HepG2 (cell line): ENCODE measurements around the gene PLXNC1. TPM values are rescaled to one million over a fixed set of nuclear protein-coding genes. Genes with fewer than 3 reads are reported as not detected.

Experiments used
- ELF4 ChIP-seq: sonication (generic); formaldehyde crosslinking; IDR thresholded peaks from 2 replicates; pipeline ENCODE4 v1.5.0; 2020; ENCODE audit warnings: missing genetic modification reagents, mild to moderate bottlenecking, moderate library complexity, borderline replicate concordance
- EP300 ChIP-seq, 3 experiments: sonication (generic) in 1 of 3; formaldehyde crosslinking in 1 of 3; IDR thresholded peaks; 2 replicates each; pipeline versions ENCODE4 v1.5.1 to v1.6.1; 2011 to 2020; ENCODE audit warnings: low read depth in 2 of 3, low read length in 2 of 3, borderline replicate concordance in 1 of 3, improper control_type of control experiment in 1 of 3, mild to moderate bottlenecking in 1 of 3, missing genetic modification reagents in 1 of 3, moderate library complexity in 1 of 3
- FOSL1 ChIP-seq: sonication (generic); formaldehyde crosslinking; IDR thresholded peaks from 2 replicates; pipeline ENCODE4 v1.9.0; 2021; ENCODE audit warnings: missing genetic modification reagents, borderline replicate concordance
- HNF1A ChIP-seq, 2 experiments: sonication (generic) in 1 of 2; formaldehyde crosslinking in 1 of 2; IDR thresholded peaks; 2 replicates each; pipeline versions ENCODE4 v1.4.0 to v1.6.1; 2016 to 2020; ENCODE audit warnings: borderline replicate concordance in 1 of 2, low read depth in 1 of 2, mild to moderate bottlenecking in 1 of 2, missing genetic modification reagents in 1 of 2
- HNF4A ChIP-seq: sonication (generic); formaldehyde crosslinking; IDR thresholded peaks from 2 replicates; pipeline ENCODE4 v1.4.0; 2020; ENCODE audit warnings: missing genetic modification reagents
- JUNB ChIP-seq: sonication (generic); formaldehyde crosslinking; IDR thresholded peaks from 2 replicates; pipeline ENCODE4 v1.8.0; 2022; ENCODE audit warnings: missing genetic modification reagents, mild to moderate bottlenecking, borderline replicate concordance
- KLF9 ChIP-seq: IDR thresholded peaks from 2 replicates; pipeline ENCODE4 v1.6.1; 2016; ENCODE audit warnings: low read depth
- MEIS1 ChIP-seq: sonication (generic); formaldehyde crosslinking; IDR thresholded peaks from 2 replicates; pipeline ENCODE4 v1.9.0; 2021; ENCODE audit warnings: mild to moderate bottlenecking, missing genetic modification reagents, moderate library complexity, borderline replicate concordance
- PCBP2 ChIP-seq: fragments of 200-400 bp; formaldehyde crosslinking; optimal IDR thresholded peaks from 2 replicates; pipeline ENCODE3; 2018; ENCODE audit warnings: low read length, low read depth; ENCODE audit not compliant: poor library complexity, severe bottlenecking
- RBM22 ChIP-seq: fragments of 200-400 bp; formaldehyde crosslinking; optimal IDR thresholded peaks from 2 replicates; pipeline ENCODE3; 2017; ENCODE audit warnings: mild to moderate bottlenecking, low read length, moderate library complexity
- RORA ChIP-seq: sonication (generic); formaldehyde crosslinking; IDR thresholded peaks from 2 replicates; pipeline ENCODE4 v1.5.0; 2020; ENCODE audit warnings: mild to moderate bottlenecking, missing genetic modification reagents, moderate library complexity
- U2AF1 ChIP-seq: fragments of 200-400 bp; formaldehyde crosslinking; optimal IDR thresholded peaks from 2 replicates; pipeline ENCODE3; 2017; ENCODE audit warnings: mild to moderate bottlenecking, low read depth, low read length
- U2AF2 ChIP-seq: fragments of 200-400 bp; formaldehyde crosslinking; IDR thresholded peaks from 2 replicates; pipeline ENCODE4 v1.6.1; 2017; ENCODE audit warnings: low read depth, mild to moderate bottlenecking, low read length
- ZFP36L2 ChIP-seq: sonication (generic); formaldehyde crosslinking; IDR thresholded peaks from 2 replicates; pipeline ENCODE4 v1.4.0; 2020; ENCODE audit warnings: missing genetic modification reagents
- ZFP41 ChIP-seq: sonication (generic); formaldehyde crosslinking; IDR thresholded peaks from 2 replicates; pipeline ENCODE4 v1.4.0; 2020; ENCODE audit warnings: mild to moderate bottlenecking, missing genetic modification reagents, borderline replicate concordance
- ZFX ChIP-seq: sonication (generic); formaldehyde crosslinking; IDR thresholded peaks from 2 replicates; pipeline ENCODE4 v1.4.0; 2020; ENCODE audit warnings: mild to moderate bottlenecking, low read depth, missing genetic modification reagents, moderate library complexity
- ZNF256 ChIP-seq: sonication (generic); formaldehyde crosslinking; conservative IDR thresholded peaks from 2 replicates; pipeline ENCODE4 v1.4.0; 2020; ENCODE audit warnings: missing genetic modification reagents
- ZNF335 ChIP-seq: sonication (generic); formaldehyde crosslinking; IDR thresholded peaks from 2 replicates; pipeline ENCODE4 v1.4.0; 2020; ENCODE audit warnings: missing genetic modification reagents
- ZNF367 ChIP-seq: sonication (generic); formaldehyde crosslinking; IDR thresholded peaks from 2 replicates; pipeline ENCODE4 v1.4.0; 2020; ENCODE audit warnings: missing genetic modification reagents, borderline replicate concordance
- ZNF451 ChIP-seq: sonication (generic); formaldehyde crosslinking; IDR thresholded peaks from 2 replicates; pipeline ENCODE4 v1.5.0; 2020; ENCODE audit warnings: mild to moderate bottlenecking, missing genetic modification reagents
- ZNF512B ChIP-seq: sonication (generic); formaldehyde crosslinking; IDR thresholded peaks from 2 replicates; pipeline ENCODE4 v1.5.1; 2020; ENCODE audit warnings: missing genetic modification reagents, mild to moderate bottlenecking, borderline replicate concordance
- ZNF605 ChIP-seq: sonication (generic); formaldehyde crosslinking; IDR thresholded peaks from 2 replicates; pipeline ENCODE4 v1.8.0; 2022; ENCODE audit warnings: mild to moderate bottlenecking, missing genetic modification reagents
- polyA plus RNA-seq, 8 experiments: library from polyadenylated mRNA; depleted of rRNA in 3 of 8; stranded (reverse) in 7 of 8; unstranded in 1 of 8; fragments of >200 nt; fragmentation: Illumina TruSeq in 4 of 8; extraction: Trizol in 4 of 8; gene quantifications; 2 replicates each; pipeline versions ENCODE4 v1.2.1 to v1.2.3, GENCODE V29; 2011 to 2016; ENCODE audit warnings: low read depth in 4 of 8, missing spikeins in 1 of 8, mixed read lengths in 1 of 8; ENCODE audit not compliant: insufficient read depth in 1 of 8
- total RNA-seq, 5 experiments: library from RNA; depleted of rRNA; stranded (reverse); fragments of >200 nt; fragmentation: Illumina TruSeq; extraction: Trizol; gene quantifications; 2 replicates each; pipeline ENCODE4 v1.2.3, GENCODE V29; 2016; ENCODE audit warnings: low read depth in 1 of 5

PLXNC1 gene
- total and polyA plus RNA-seq, 2 of the 13 experiments (the other 11 are each of a cell fraction or from before 2014, with no cell fraction given) = 6.6 to 11.2 TPM

- peak in 1 of 2 experiments; percentile 64; a peak in 1 of 4 replicates for TF ChIP-seq EP300 (IDR thresholded peaks at IDR 0.05; ENCODE audit: low read depth in 2 of 2, low read length in 2 of 2)
- TF ChIP-seq EP300 (CRISPR knock-in tag; IDR thresholded peaks at IDR 0.05; ENCODE audit: borderline replicate concordance) = peak; percentile 9; the same call in 1 of the 2 replicates
- no peak for TF ChIP-seq ZFX (CRISPR knock-in tag)
- TF ChIP-seq ZNF256 = no peak
- TF ChIP-seq ZNF605 (CRISPR knock-in tag) = no peak
- TF ChIP-seq U2AF2 = no peak
- TF ChIP-seq RORA = no peak
- TF ChIP-seq MEIS1 (CRISPR knock-in tag) = no peak
- peak; percentile 53 for TF ChIP-seq HNF4A
- TF ChIP-seq HNF1A (IDR thresholded peaks at IDR 0.05; ENCODE audit: low read depth) = no peak
- TF ChIP-seq HNF1A (CRISPR knock-in tag; IDR thresholded peaks at IDR 0.05; ENCODE audit: borderline replicate concordance) = peak; percentile 42; the same call in 1 of the 2 replicates
- no peak for TF ChIP-seq RBM22
- TF ChIP-seq FOSL1 (CRISPR knock-in tag) = peak; percentile 48; the same call in 1 of the 2 replicates
- TF ChIP-seq U2AF1 = no peak
- no peak for TF ChIP-seq ZFP36L2 (CRISPR knock-in tag)
- no peak for TF ChIP-seq PCBP2
- no peak for TF ChIP-seq ZNF512B
- TF ChIP-seq ZNF367 (CRISPR knock-in tag) = no peak
- TF ChIP-seq KLF9 (CRISPR knock-in tag) = no peak
- TF ChIP-seq ZFP41 (CRISPR knock-in tag) = no peak
- TF ChIP-seq ZNF335 = no peak
- no peak for TF ChIP-seq JUNB
- no peak for TF ChIP-seq ELF4 (CRISPR knock-in tag)
- no peak for TF ChIP-seq ZNF451 (CRISPR knock-in tag)
Measured at GRCh38 chr12:94152292-94153078, 4.1 kb downstream of the PLXNC1 start (continued).
